ENCODE measurements around the gene HPD.

Gene HPD

GRCh38 chr12:121828306-121828705, 30.4 kb downstream of the HPD start:
- DNase-seq (ENCODE audit: low read depth), result no peak

- no peak for DNase-seq (ENCODE audit: low read depth)
Measured at GRCh38 chr12:121827351-121828099, 31.1 kb downstream of the HPD start.

GRCh38 chr12:121826318-121827150, 32.1 kb downstream of the HPD start:
- no peak for DNase-seq (ENCODE audit: low read depth)

GRCh38 chr12:121825041-121825523, 33.6 kb downstream of the HPD start:
- no peak for DNase-seq (ENCODE audit: low read depth)

GRCh38 chr12:121823727-121824115, 34.9 kb downstream of the HPD start:
- no peak for DNase-seq (ENCODE audit: low read depth)

- DNase-seq (ENCODE audit: low read depth), result no peak
Measured at GRCh38 chr12:121823101-121823726, 35.4 kb downstream of the HPD start.

GRCh38 chr12:121822393-121823100, 36.1 kb downstream of the HPD start:
- DNase-seq (ENCODE audit: low read depth), result no peak

GRCh38 chr12:121820056-121820455, 38.6 kb downstream of the HPD start:
- DNase-seq (ENCODE audit: low read depth), result no peak

GRCh38 chr12:121819212-121819949, 39.3 kb downstream of the HPD start:
- no peak for DNase-seq (ENCODE audit: low read depth)

GRCh38 chr12:121817648-121818043, 41.0 kb downstream of the HPD start:
- DNase-seq (ENCODE audit: low read depth), result no peak

- no peak for DNase-seq (ENCODE audit: low read depth)
Measured at GRCh38 chr12:121816925-121817647, 41.6 kb downstream of the HPD start.

GRCh38 chr12:121815263-121815662, 43.4 kb downstream of the HPD start:
- DNase-seq (ENCODE audit: low read depth), result no peak

GRCh38 chr12:121814429-121815119, 44.1 kb downstream of the HPD start:
- DNase-seq (ENCODE audit: low read depth), result no peak

- DNase-seq (ENCODE audit: low read depth), result no peak
Measured at GRCh38 chr12:121813951-121814350, 44.7 kb downstream of the HPD start.

GRCh38 chr12:121812921-121813896, 45.5 kb downstream of the HPD start:
- DNase-seq (ENCODE audit: low read depth), result no peak

GRCh38 chr12:121812320-121812871, 46.3 kb downstream of the HPD start:
- no peak for DNase-seq (ENCODE audit: low read depth)

- DNase-seq (ENCODE audit: low read depth), result no peak
Measured at GRCh38 chr12:121811434-121812319, 47.0 kb downstream of the HPD start.
